K562 (cell line): ENCODE results near the gene SLC12A6. TPM values are rescaled to one million over a fixed set of nuclear protein-coding genes. Genes with fewer than 3 reads are reported as not detected.

Experiments used
- ATAC-seq: fragments of 200-7000 bp; cut with Tn5 transposase; 3 replicates; pipeline ENCODE4 v1.9.1; 2020; ENCODE audit warnings: moderate library complexity
- BruUV-seq: library from RNA; stranded (reverse); fragments of 400-500 nt; replicated peaks from 2 replicates; lab custom pipeline; 2021; lab: Mats Ljungman, UMichigan
- CTCF ChIA-PET: fragments of 300-600 bp; formaldehyde crosslinking; extraction: SDS; loops from one replicate; lab custom pipeline; 2021; ENCODE audit warnings: low intra/inter-chr PET ratio; lab: Yijun Ruan, JAX
- POLR2A ChIA-PET: fragments of 300-600, 350-650 bp; sonication (Branson Sonifier 250); formaldehyde crosslinking; extraction: SDS; loops from one replicate; lab custom pipeline; 2021; ENCODE audit warnings: antibody characterized with exemption, inconsistent platforms; lab: Yijun Ruan, JAX
- DNase-seq, 4 experiments: peaks; one replicate each; pipeline versions ENCODE4 v3.0.0 to v3.0.0-alpha.2; 2011 to 2018; ENCODE audit warnings: low spot score in 3 of 4, mixed read lengths in 3 of 4; ENCODE audit errors: extremely low read depth in 1 of 4
- FAIRE-seq: peaks from 2 replicates; lab custom pipeline; 2011; peaks lifted over from hg19 to GRCh38; lab: Jason Lieb, UNC
- H2AFZ ChIP-seq: 2 replicates; pipeline ENCODE4 v1.6.0; 2011; ENCODE audit warnings: low read depth, low read length, control low read depth, inconsistent platforms
- H3K27ac ChIP-seq: fragments of 200-600 bp; 3 replicates; pipeline ENCODE4 v1.8.0; 2011; ENCODE audit warnings: low read depth, mild to moderate bottlenecking, control low read depth, inconsistent platforms, low read length, moderate library complexity, mixed read lengths; ENCODE audit errors: extremely low read depth
- H3K27me3 ChIP-seq, 2 experiments: fragments of 300-600 bp in 1 of 2; 2 replicates in 1 of 2; 3 replicates in 1 of 2; pipeline versions ENCODE4 v1.6.0 to v1.8.0; 2011; ENCODE audit warnings: inconsistent platforms in 2 of 2, low read length in 2 of 2, mild to moderate bottlenecking in 1 of 2, mixed read lengths in 1 of 2, moderate library complexity in 1 of 2; ENCODE audit not compliant: control insufficient read depth in 2 of 2, insufficient read depth in 2 of 2
- H3K36me3 ChIP-seq: fragments of 300-600 bp; 3 replicates; pipeline ENCODE4 v1.8.0; 2011; ENCODE audit warnings: mild to moderate bottlenecking, low read length, inconsistent platforms; ENCODE audit not compliant: control insufficient read depth, insufficient read depth
- H3K4me1 ChIP-seq, 2 experiments: fragments of 200-600 bp in 1 of 2; replicated peaks in 1 of 2; 2 replicates in 1 of 2; 3 replicates in 1 of 2; pipeline versions ENCODE4 v1.5.1 to v1.8.0; 2011; ENCODE audit warnings: inconsistent platforms in 2 of 2, low read length in 2 of 2, mild to moderate bottlenecking in 1 of 2, mixed read lengths in 1 of 2, moderate library complexity in 1 of 2; ENCODE audit not compliant: control insufficient read depth in 2 of 2, insufficient read depth in 2 of 2
- H3K4me2 ChIP-seq: 2 replicates; pipeline ENCODE4 v1.6.1; 2011; ENCODE audit warnings: low read length, control low read depth, inconsistent platforms, mixed read lengths; ENCODE audit not compliant: insufficient read depth
- H3K4me3 ChIP-seq: fragments of 200-600 bp; sonication (generic), shearing (Covaris generic); 2 replicates; pipeline ENCODE4 v1.5.1; 2016; ENCODE audit warnings: control low read depth, inconsistent platforms
- H3K79me2 ChIP-seq: fragments of 200-600 bp; 3 replicates; pipeline ENCODE4 v1.8.0; 2011; ENCODE audit warnings: low read length, inconsistent platforms; ENCODE audit not compliant: control insufficient read depth, insufficient read depth
- H3K9ac ChIP-seq, 2 experiments: 2 replicates each; pipeline versions ENCODE4 v1.6.0 to v1.6.1; 2011; ENCODE audit warnings: low read depth in 2 of 2, low read length in 2 of 2, control low read depth in 1 of 2, inconsistent platforms in 1 of 2, mild to moderate bottlenecking in 1 of 2, mixed read lengths in 1 of 2; ENCODE audit not compliant: insufficient read depth in 1 of 2
- H3K9me1 ChIP-seq: one replicate; pipeline ENCODE4 v1.6.0; 2011; ENCODE audit warnings: inconsistent platforms, mild to moderate bottlenecking, low read length, moderate library complexity; ENCODE audit not compliant: control insufficient read depth, insufficient read depth
- H3K9me3 ChIP-seq: replicated peaks from 2 replicates; pipeline ENCODE4 v1.5.1; 2011; ENCODE audit warnings: low read depth, low read length, inconsistent platforms; ENCODE audit not compliant: control insufficient read depth, insufficient read depth
- H4K20me1 ChIP-seq: replicated peaks from 2 replicates; pipeline ENCODE4 v1.6.1; 2011; ENCODE audit warnings: low read length, inconsistent platforms, mixed read lengths; ENCODE audit not compliant: control insufficient read depth, insufficient read depth
- BRF1 ChIP-seq: IDR thresholded peaks from 3 replicates; pipeline ENCODE4 v1.6.1; 2011; ENCODE audit warnings: borderline replicate concordance, mild to moderate bottlenecking; ENCODE audit not compliant: insufficient read length; ENCODE audit errors: extremely low read depth
- CBFA2T3 ChIP-seq: fragments of 450-650 bp; IDR thresholded peaks from 2 replicates; pipeline ENCODE4 v1.6.1; 2017
- CBX3 ChIP-seq, 2 experiments: IDR thresholded peaks; 1 replicate in 1 of 2; 2 replicates in 1 of 2; pipeline ENCODE4 v1.6.1; 2012; ENCODE audit warnings: inconsistent platforms in 2 of 2, low read length in 2 of 2, borderline replicate concordance in 1 of 2, control low read depth in 1 of 2
- HMBOX1 ChIP-seq: sonication (generic); IDR thresholded peaks from 2 replicates; pipeline ENCODE4 v1.6.1; 2016
- HNRNPLL ChIP-seq: fragments of 200-400 bp; formaldehyde crosslinking; IDR thresholded peaks from 2 replicates; pipeline ENCODE4 v1.6.1; 2017; ENCODE audit warnings: low read length, low read depth, mild to moderate bottlenecking; ENCODE audit not compliant: poor library complexity, severe bottlenecking
- NFATC3 ChIP-seq: fragments of 450-650 bp; IDR thresholded peaks from 2 replicates; pipeline ENCODE4 v1.6.1; 2017; ENCODE audit warnings: mild to moderate bottlenecking
- POLR3A ChIP-seq: IDR thresholded peaks from 2 replicates; pipeline ENCODE4 v1.6.1; 2011; ENCODE audit warnings: borderline replicate concordance, mild to moderate bottlenecking, moderate library complexity; ENCODE audit not compliant: insufficient read length, insufficient read depth; ENCODE audit errors: extremely low read depth
- SFPQ ChIP-seq: fragments of 200-400 bp; formaldehyde crosslinking; IDR thresholded peaks from 2 replicates; pipeline ENCODE4 v1.6.1; 2017; ENCODE audit warnings: mild to moderate bottlenecking, low read depth, low read length, moderate library complexity
- TSC22D4 ChIP-seq: fragments of 450-650 bp; IDR thresholded peaks from 2 replicates; pipeline ENCODE4 v1.6.1; 2016; ENCODE audit warnings: missing genetic modification characterization, missing biosample characterization, control low read depth
- YBX1 ChIP-seq: fragments of 450-650 bp; IDR thresholded peaks from 2 replicates; pipeline ENCODE4 v1.7.1; 2016; ENCODE audit warnings: mild to moderate bottlenecking
- ZNF507 ChIP-seq: conservative IDR thresholded peaks from 2 replicates; pipeline ENCODE4 v1.6.1; 2017; ENCODE audit warnings: missing genetic modification characterization, missing compliant biosample characterization
- WGBS: fragments of 100-300 bp; shearing (Covaris generic); methylation state at CpG from one replicate; pipeline ENCODE4 v1.1.6; 2016; ENCODE audit warnings: low coverage, mixed read lengths; ENCODE audit not compliant: insufficient coverage; ENCODE audit errors: missing lambda C conversion rate; 5-methylcytosine and 5-hydroxymethylcytosine counted together
- in situ Hi-C: fragments of 300-500 bp; cut with MboI; formaldehyde crosslinking; loops from 4 replicates; pipeline ENCODE4 v1.15.0; 2018; ENCODE audit warnings: inconsistent platforms, mixed read lengths
- intact Hi-C: fragments of 100-400 bp; cut with micrococcal nuclease; formaldehyde crosslinking; loops from 2 replicates; pipeline ENCODE4 v1.14.2; 2022
- polyA plus RNA-seq, 8 experiments: library from polyadenylated mRNA; depleted of rRNA in 4 of 8; stranded (reverse) in 5 of 8; unstranded in 3 of 8; fragments of >200 nt; fragmentation: Nextera tagmentation in 2 of 8; fragmentation: Illumina TruSeq in 1 of 8; extraction: Ambion mirVana in 2 of 8; extraction: Trizol in 1 of 8; gene quantifications; 2 replicates each; pipeline versions ENCODE4 v1.2.1 to v1.2.3, GENCODE V29; 2011 to 2014; ENCODE audit warnings: inconsistent platforms in 1 of 8, missing spikeins in 1 of 8
- total RNA-seq, 7 experiments: library from RNA; depleted of rRNA in 6 of 7; stranded (reverse); fragments of >200 nt in 6 of 7; fragmentation: Illumina TruSeq in 2 of 7; extraction: Trizol in 2 of 7; gene quantifications; 2 replicates each; pipeline versions ENCODE4 v1.2.1 to v1.2.3, GENCODE V29; 2011 to 2021; ENCODE audit warnings: low replicate concordance in 1 of 7
- TF ChIP-seq, protein P1 (sequence below): sonication (generic); formaldehyde crosslinking; IDR thresholded peaks from 2 replicates; pipeline ENCODE4 v1.8.1; 2023; ENCODE audit warnings: mild to moderate bottlenecking, missing genetic modification reagents
- TF ChIP-seq, protein P2 (sequence below): sonication (generic); formaldehyde crosslinking; IDR thresholded peaks from 2 replicates; pipeline ENCODE4 v1.8.1; 2023; ENCODE audit warnings: mild to moderate bottlenecking, missing genetic modification reagents

The SLC12A6 gene
- total and polyA plus RNA-seq, 9 of the 15 experiments (the other 6 are each of a cell fraction or from before 2014, with no cell fraction given), result 1.4 to 16.4 (median 6.7) TPM

GRCh38 chr15:34314491-34315490 lies 22.8 kb downstream of the SLC12A6 start (continued):
- TF ChIP-seq SFPQ (no peak), ZNF507 (tag) (no peak)

GRCh38 chr15:34311563-34311962 lies 26.0 kb downstream of the SLC12A6 start:
- Histone ChIP-seq H3K4me2 (no peak overlapping the region), H3K27ac (no peak overlapping the region), H3K4me3 (no peak overlapping the region), H4K20me1 (no peaks in the 10 kb centered on the region), H3K27me3 (no peaks in the 10 kb centered on the region), H3K36me3 (no peaks in the 10 kb centered on the region), H3K9me1 (no peaks in the 10 kb centered on the region), H3K9ac (no peak overlapping the region), H3K79me2 (no peaks in the 10 kb centered on the region), H3K9me3 (no peaks in the 10 kb centered on the region), H3K4me1 (no peaks in the 10 kb centered on the region), H2AFZ (no peak overlapping the region)
- ChIA-PET POLR2A (no interaction called here), CTCF (no interaction called here)
- intact Hi-C loops (no loop called here), in situ Hi-C loops (no loop called here)
- FAIRE-seq, result no peak
- DNase-seq, result no peak
- TF ChIP-seq TSC22D4 (tag) (no peak), HMBOX1 (0 out of 2 replicates have a peak, but pooled peaks have one; percentile 14), NFATC3 (no peak), HNRNPLL (no peak), CBFA2T3 (peak; percentile 28), CBX3 (IDR thresholded peaks at IDR 0.05; ENCODE audit: borderline replicate concordance in 1 of 2, low read length in 2 of 2) (no peak), BRF1 (no peak), YBX1 (no peak), POLR3A (no peak)
- TF ChIP-seq, protein P1, sequence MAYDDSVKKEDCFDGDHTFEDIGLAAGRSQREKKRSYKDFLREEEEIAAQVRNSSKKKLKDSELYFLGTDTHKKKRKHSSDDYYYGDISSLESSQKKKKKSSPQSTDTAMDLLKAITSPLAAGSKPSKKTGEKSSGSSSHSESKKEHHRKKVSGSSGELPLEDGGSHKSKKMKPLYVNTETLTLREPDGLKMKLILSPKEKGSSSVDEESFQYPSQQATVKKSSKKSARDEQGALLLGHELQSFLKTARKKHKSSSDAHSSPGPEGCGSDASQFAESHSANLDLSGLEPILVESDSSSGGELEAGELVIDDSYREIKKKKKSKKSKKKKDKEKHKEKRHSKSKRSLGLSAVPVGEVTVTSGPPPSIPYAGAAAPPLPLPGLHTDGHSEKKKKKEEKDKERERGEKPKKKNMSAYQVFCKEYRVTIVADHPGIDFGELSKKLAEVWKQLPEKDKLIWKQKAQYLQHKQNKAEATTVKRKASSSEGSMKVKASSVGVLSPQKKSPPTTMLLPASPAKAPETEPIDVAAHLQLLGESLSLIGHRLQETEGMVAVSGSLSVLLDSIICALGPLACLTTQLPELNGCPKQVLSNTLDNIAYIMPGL, result no peak
- TF ChIP-seq, protein P2, sequence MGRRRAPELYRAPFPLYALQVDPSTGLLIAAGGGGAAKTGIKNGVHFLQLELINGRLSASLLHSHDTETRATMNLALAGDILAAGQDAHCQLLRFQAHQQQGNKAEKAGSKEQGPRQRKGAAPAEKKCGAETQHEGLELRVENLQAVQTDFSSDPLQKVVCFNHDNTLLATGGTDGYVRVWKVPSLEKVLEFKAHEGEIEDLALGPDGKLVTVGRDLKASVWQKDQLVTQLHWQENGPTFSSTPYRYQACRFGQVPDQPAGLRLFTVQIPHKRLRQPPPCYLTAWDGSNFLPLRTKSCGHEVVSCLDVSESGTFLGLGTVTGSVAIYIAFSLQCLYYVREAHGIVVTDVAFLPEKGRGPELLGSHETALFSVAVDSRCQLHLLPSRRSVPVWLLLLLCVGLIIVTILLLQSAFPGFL, result no peak
- no peak for ATAC-seq
- BruUV-seq, result no TSS peak
- WGBS, result 21% methylated on average over 1 of the region's 1 CpG
